Stimulated activated CD4-positive, alpha-beta T cell treated with anti-CD3 and anti-CD28 coated beads, Interleukin-15, amount 100 ng/mL, for 24 hours (primary cell): ENCODE results near the gene MAP3K7CL.

Source experiments
- DNase-seq: peaks from one replicate; pipeline ENCODE4 v3.0.0-alpha.2; 2020

Gene MAP3K7CL, protein sequence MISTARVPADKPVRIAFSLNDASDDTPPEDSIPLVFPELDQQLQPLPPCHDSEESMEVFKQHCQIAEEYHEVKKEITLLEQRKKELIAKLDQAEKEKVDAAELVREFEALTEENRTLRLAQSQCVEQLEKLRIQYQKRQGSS

GRCh38 chr21:29130270-29130969, at the start of gene MAP3K7CL:
Gene MAP3K7CL, plus strand, starts transcription at chr21:29130644. Its CDS starts 2,701 bp downstream, at chr21:29133345.
- DNase-seq, result no peak

DNA sequence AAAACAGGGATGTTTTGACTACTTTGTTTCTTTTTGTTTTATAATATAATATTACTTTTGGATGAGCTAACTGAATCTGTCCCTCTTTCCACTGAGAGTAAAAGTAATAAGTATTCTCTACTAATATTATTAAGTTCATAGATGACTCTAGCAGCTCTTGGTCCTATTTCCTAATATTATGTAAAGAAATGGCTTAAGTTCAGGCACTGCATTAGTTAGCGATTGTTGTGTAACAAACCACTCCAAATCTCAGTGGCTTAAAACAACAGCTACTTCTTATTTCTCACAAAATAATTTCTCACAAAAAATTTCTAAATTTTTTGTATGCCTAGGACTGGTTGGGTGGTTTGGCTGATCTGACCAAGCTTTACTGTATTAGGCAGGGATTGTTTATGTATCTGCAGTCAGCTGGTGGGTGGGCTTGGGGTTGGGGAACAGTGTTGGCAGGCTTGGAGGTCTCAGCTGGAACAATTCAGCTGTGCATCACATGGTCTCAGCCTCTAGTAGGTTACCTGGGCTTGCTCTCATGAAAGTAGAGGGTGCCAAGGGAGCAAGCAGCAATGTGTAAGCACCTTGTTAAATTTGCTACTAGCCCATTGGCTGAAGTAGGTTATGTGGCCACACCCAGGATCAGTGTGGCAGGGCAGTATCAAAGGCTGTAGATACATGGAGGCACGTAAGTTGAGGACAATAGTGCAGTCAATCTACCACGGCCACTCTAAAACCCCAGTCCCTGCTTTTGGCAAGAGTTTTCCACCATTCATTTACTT, 48.2 kb upstream of the MAP3K7CL start:
- DNase-seq, result no peak

- DNase-seq, result no peak
Measured at GRCh38 chr21:29083306-29083705, 47.1 kb upstream of the MAP3K7CL start.

DNA sequence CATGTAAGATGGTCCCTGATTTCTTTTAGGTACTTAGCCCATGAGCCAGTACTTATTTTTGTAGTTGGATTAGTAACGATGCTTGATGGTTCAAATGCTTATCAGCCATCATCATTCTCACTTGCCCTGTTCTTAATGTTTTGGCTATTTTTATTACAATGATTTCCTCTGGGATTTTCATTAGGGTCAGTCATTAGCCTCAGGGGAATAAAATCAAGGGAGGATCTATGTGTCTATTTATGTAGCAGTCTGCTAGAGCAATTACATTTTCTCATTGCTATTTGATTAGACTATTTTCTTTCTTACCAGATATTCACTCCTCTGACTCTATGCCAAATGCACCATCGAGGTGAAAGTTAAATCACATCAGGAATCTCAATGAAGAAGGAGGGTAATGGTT, 46.1 kb upstream of the MAP3K7CL start:
- no peak for DNase-seq

GRCh38 chr21:29085106-29085752, 45.2 kb upstream of the MAP3K7CL start:
- DNase-seq, result no peak

GRCh38 chr21:29091033-29091432, 39.4 kb upstream of the MAP3K7CL start:
- DNase-seq, result no peak

GRCh38 chr21:29092102-29092959, 38.1 kb upstream of the MAP3K7CL start:
- no peak for DNase-seq

- DNase-seq, result no peak
Measured at GRCh38 chr21:29096218-29097015, 34.0 kb upstream of the MAP3K7CL start.

- DNase-seq, result no peak
Measured at GRCh38 chr21:29098156-29098555, 32.3 kb upstream of the MAP3K7CL start.

DNA sequence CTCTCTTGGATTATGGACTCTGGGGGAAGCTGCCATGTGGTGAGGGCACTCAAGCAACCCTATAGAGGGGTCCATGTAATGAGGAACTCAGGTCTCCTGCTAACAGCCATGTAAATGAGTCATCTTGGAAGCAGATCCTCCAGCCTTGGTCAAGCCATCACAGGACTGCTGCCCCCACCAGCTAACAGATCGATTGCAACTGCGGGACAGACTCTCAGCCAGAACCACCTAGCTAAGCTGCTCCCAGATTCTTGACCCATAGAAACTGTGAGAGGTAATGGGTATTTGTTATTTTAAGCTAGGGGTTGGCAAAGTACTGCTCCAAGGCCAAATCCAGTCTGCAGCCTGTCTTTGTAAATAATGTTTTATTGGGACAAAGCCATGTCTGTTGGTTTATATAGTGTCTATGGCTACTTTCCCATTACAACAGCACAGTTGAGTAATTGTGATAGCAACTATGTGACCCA, 27.6 kb upstream of the MAP3K7CL start:
- DNase-seq, result no peak

GRCh38 chr21:29104239-29104708, 26.2 kb upstream of the MAP3K7CL start:
- DNase-seq, result no peak

DNA sequence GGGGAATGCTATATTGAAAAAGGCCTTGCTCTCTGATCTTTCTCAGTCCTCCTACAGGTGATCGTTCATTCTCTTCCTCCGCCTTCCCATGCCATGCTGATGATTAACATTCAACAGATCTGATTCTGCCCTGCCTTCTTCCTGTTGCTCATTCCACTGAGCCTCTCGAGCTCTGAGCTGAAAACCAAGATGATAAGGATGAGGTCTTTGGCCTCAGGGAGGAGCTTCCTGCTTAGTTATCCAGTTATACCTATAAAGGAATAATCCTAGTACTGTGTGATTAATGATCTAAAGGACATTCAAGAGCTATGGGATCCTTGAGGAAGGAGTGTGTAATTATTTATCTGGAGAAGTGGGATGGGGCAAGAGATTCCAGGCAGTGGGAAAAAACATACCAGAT, 25.2 kb upstream of the MAP3K7CL start:
- DNase-seq, result no peak

- no peak for DNase-seq
Measured at GRCh38 chr21:29114765-29115500, 15.5 kb upstream of the MAP3K7CL start.

DNA sequence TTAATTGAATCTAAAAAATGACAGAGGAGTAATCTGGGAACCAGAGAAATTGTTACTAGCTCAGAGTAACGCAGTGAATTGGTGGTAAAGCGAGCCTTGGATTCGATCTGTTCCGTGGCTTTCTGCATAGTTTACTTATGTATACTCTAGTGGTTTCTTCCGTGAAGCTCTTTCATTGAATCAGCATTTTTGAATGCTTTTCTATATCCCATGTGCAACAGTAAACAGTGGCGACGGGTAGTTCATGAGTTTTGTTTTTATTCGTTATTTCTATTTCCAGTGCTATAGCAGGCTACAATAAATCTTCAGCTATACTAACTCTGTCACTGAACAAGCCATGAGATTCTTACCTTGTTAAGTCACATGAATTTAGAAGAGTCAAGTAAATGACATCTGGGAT, 14.5 kb upstream of the MAP3K7CL start:
- no peak for DNase-seq

GRCh38 chr21:29117372-29117955, 13.0 kb upstream of the MAP3K7CL start:
- no peak for DNase-seq

GRCh38 chr21:29121759-29122158, 8.7 kb upstream of the MAP3K7CL start:
- DNase-seq, result no peak

DNA sequence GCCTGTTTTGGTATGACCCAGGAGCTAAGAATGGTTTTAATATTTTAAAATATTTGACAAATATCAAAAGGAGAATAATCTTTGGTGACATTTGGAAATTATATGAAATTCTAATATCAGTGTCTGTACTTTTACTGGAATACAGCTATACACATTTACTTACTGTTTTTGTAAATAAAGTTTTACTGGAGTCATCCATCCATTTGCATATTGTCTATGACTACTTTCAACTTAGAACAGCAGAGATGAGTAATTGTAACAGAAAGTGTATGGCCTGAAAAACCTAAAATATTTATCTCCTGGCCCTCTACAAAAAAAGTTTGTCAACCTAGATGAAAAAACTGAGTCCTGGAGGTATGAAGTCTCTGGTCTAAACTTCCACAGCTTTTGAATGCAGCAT, 5.8 kb upstream of the MAP3K7CL start:
- DNase-seq, result no peak

GRCh38 chr21:29125191-29125590, 5.3 kb upstream of the MAP3K7CL start:
- no peak for DNase-seq

- no peak for DNase-seq
Measured at GRCh38 chr21:29125979-29126378, 4.5 kb upstream of the MAP3K7CL start.

- no peak for DNase-seq
Measured at GRCh38 chr21:29133241-29133640, 2.8 kb downstream of the MAP3K7CL start.
